Tibial nerve (tissue), 4 donors: Measurements from ENCODE around the gene FOLR1.

Experiments
- EP300 ChIP-seq, 2 donors: sonication (generic); formaldehyde crosslinking; IDR thresholded peaks; one replicate each; pipeline ENCODE4 v1.6.1; 2017; ENCODE audit warnings: antibody characterized with exemption in 2 of 2, mild to moderate bottlenecking in 1 of 2
- POLR2A ChIP-seq, 2 donors: fragments of 450-650 bp; IDR thresholded peaks; one replicate each; pipeline ENCODE4 v1.6.1; 2017; ENCODE audit warnings: antibody characterized with exemption in 2 of 2, mild to moderate bottlenecking in 2 of 2, moderate library complexity in 2 of 2
- TF ChIP-seq, protein P1 (sequence below), 5 experiments: fragments of 200-600 bp in 3 of 5; fragments of 450-650 bp in 2 of 5; sonication (generic) in 3 of 5; IDR thresholded peaks; one replicate each; pipeline ENCODE4 v1.5.1; 2016 to 2019; ENCODE audit warnings: antibody characterized with exemption in 5 of 5, mild to moderate bottlenecking in 3 of 5, moderate library complexity in 2 of 5

DNA sequence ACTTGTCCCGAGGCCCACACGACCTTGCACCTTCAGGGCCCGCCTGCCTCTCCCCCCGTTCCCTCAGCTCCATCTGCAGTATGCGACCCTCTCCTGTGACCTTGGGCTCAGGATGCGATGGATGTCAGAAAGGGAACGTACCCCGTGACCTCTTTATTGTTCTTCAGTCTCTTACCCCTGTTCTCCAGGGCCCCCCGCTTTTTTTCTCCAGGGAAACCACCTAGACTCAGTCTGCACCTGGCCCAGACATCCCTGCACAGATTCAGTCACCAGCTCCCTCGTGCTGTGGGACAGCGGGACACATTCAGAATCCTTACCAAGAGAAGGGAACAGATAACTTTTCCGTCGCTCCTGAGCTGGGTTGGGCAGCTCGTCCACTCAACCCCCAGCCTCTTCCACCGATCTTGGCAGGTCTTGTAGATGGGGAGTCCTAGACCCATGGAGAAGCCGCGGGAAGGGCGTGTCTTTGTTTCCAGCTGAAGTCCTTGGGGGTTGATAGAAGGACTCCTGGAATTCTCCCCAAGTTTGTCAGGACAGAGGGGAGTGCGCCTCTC lies 53.4 kb downstream of the FOLR1 start:
- TF ChIP-seq, protein P1, sequence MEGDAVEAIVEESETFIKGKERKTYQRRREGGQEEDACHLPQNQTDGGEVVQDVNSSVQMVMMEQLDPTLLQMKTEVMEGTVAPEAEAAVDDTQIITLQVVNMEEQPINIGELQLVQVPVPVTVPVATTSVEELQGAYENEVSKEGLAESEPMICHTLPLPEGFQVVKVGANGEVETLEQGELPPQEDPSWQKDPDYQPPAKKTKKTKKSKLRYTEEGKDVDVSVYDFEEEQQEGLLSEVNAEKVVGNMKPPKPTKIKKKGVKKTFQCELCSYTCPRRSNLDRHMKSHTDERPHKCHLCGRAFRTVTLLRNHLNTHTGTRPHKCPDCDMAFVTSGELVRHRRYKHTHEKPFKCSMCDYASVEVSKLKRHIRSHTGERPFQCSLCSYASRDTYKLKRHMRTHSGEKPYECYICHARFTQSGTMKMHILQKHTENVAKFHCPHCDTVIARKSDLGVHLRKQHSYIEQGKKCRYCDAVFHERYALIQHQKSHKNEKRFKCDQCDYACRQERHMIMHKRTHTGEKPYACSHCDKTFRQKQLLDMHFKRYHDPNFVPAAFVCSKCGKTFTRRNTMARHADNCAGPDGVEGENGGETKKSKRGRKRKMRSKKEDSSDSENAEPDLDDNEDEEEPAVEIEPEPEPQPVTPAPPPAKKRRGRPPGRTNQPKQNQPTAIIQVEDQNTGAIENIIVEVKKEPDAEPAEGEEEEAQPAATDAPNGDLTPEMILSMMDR (IDR thresholded peaks at IDR 0.05): no peak
- no peak for TF ChIP-seq POLR2A (IDR thresholded peaks at IDR 0.05)
- no peak for TF ChIP-seq EP300 (IDR thresholded peaks at IDR 0.05)
